GM19438 (cell line): ENCODE results near the gene CRYGN.

Experiments
- ATAC-seq: cut with Tn5 transposase; IDR thresholded peaks from one replicate; pipeline ENCODE4 v1.9.1; 2021; ENCODE audit warnings: low read depth; ENCODE audit not compliant: unreplicated experiment

Gene CRYGN

GRCh38 chr7:151439855-151440798 lies at the start of gene CRYGN:
Gene CRYGN (minus strand): TSS chr7:151440141. CDS start chr7:151439917, 224 bp downstream.
- ATAC-seq: no peak

- ATAC-seq: no peak
Observed at GRCh38 chr7:151489498-151489897, 49.6 kb upstream of the CRYGN start.

GRCh38 chr7:151488096-151488495 lies 48.2 kb upstream of the CRYGN start:
- no peak for ATAC-seq

- no peak for ATAC-seq
Observed at GRCh38 chr7:151487228-151487627, 47.3 kb upstream of the CRYGN start.

GRCh38 chr7:151486074-151486473 lies 46.1 kb upstream of the CRYGN start:
- ATAC-seq: no peak

GRCh38 chr7:151484971-151485707 lies 45.2 kb upstream of the CRYGN start:
- no peak for ATAC-seq

GRCh38 chr7:151483711-151483983 lies 43.7 kb upstream of the CRYGN start:
- ATAC-seq: no peak

- no peak for ATAC-seq
Observed at GRCh38 chr7:151482883-151483710, 43.2 kb upstream of the CRYGN start.

GRCh38 chr7:151481650-151482505 lies 41.9 kb upstream of the CRYGN start:
- no peak for ATAC-seq

- no peak for ATAC-seq
Observed at GRCh38 chr7:151477867-151478266, 37.9 kb upstream of the CRYGN start.

GRCh38 chr7:151472644-151473380 lies 32.9 kb upstream of the CRYGN start:
- ATAC-seq: no peak

GRCh38 chr7:151470711-151471110 lies 30.8 kb upstream of the CRYGN start:
- ATAC-seq: no peak

GRCh38 chr7:151469281-151469680 lies 29.3 kb upstream of the CRYGN start:
- ATAC-seq: no peak

GRCh38 chr7:151468217-151469018 lies 28.5 kb upstream of the CRYGN start:
- ATAC-seq: no peak

GRCh38 chr7:151465169-151465568 lies 25.2 kb upstream of the CRYGN start:
- ATAC-seq: no peak

GRCh38 chr7:151462306-151462779 lies 22.4 kb upstream of the CRYGN start:
- ATAC-seq: no peak

- ATAC-seq: no peak
Observed at GRCh38 chr7:151461942-151462230, 21.9 kb upstream of the CRYGN start.

- no peak for ATAC-seq
Observed at GRCh38 chr7:151461096-151461941, 21.4 kb upstream of the CRYGN start.
